Stromal cell of bone marrow (primary cell): ENCODE data around the gene ARHGAP42.

ENCODE experiments used
- DNase-seq: peaks from one replicate; pipeline ENCODE4 v3.0.0-alpha.2; 2012; ENCODE audit warnings: low read depth

Gene ARHGAP42

DNA sequence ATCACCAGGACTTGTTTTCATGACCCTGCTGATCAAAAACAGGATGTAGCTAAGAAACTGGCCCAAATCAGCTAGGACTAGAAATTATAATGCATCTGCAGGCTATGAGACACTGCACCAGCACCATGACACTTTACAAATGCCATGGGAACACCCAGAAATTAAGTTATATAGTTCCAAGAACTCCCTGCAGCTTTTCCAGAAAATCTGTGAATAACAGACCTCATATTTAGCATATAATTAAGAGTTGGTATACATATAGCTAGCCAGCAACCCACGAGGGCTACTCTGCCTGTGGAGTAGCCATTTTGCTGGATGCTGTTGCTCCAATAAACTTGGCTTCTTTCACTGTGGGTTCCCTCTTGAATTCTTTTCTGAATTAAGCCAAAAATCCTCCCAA lies 341.6 kb downstream of the ARHGAP42 start:
- DNase-seq, result no peak

DNA sequence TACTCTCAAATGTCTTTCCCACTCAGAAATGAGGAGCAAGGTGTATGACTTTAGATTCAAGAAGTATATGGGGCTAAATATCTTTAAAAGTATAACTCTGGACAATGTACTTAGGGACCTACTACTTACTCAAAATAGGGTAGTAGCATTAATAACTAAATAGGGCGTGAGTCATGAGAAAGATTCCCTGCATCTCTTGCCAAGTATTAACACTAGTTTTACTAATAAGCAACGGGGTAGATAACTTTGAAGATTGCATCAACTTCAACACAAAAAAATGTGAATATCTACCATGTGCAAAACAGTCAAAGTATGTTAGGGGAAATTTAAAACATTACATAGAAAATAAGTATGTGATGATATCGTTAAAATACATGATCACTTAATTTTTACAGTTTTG lies 342.9 kb downstream of the ARHGAP42 start:
- DNase-seq, result no peak

DNA sequence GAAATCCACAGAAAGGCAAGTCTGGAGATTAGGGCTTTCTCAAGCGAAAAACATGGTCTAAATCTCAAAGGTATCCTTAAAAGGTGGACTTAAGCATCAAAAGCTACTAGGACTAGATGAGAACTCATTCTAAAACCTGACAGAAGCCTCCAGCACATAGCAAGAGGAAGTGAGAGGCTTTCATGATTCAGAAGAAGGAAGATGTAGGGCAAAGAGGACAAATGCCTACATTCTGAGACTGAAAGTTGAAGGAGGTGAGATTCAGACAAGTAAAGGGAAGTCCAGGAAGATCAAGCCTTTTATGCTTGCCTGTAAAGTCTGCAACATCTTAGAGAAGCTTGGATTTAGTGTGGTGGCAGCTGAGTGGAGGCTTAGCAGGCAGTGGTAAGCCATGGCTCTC lies 343.6 kb downstream of the ARHGAP42 start:
- DNase-seq, result no peak

DNA sequence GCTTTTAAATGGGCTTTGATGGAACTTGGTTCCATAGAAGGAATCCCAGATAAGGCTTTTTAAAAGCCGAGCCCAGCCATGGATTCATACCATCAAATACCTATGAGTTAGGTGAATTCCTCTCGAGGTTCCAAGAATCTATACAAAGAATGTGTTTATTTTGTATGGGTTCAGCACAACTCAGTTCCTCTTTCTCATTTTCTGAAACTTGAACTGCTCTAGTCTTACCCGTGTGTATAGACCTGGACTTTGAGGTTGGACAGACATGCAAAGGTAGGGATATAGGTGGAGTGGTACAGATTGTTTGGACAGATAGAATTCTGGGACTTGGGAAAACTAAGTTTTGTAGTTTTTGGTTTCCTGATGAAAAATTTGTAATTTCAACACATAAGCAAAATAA lies 344.6 kb downstream of the ARHGAP42 start:
- DNase-seq, result no peak

DNA sequence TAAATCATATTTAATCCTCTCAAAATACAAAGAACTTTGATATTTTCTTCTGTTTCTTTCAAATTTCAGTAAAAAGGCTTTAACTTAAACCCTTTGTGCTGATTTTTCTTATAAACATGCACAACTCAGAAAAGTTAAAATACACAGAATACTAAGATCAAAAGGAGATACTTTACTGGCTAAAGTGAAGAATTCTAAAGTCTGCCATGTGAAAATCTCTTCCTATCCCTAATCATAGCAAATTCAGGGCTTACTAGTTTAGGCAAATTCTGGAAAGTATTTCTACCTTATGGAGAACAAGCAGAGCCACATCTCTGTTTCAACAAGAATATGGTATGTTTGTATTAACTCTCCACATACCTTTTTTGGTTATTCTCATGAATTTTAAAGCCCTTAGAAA lies 345.9 kb downstream of the ARHGAP42 start:
- DNase-seq, result no peak

DNA sequence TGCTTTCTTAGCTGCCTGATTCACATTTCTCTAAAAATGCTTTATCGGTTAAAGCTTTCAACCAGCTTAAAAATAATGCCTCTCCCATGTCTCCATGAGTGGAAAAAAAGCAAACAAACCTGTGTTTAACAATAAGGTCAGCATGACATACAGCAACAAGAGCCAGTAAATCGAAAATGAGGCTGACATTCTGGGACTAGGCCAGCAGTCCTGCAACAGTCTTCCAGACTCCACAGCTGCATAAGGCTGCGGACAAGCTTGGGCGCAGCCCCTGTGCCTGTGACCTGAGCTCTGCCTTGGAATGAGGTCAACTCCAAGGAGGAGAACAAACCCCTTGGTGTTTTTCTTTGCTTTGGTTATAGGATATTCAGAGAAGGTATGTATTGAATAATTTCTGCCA lies 347.0 kb downstream of the ARHGAP42 start:
- DNase-seq, result no peak

DNA sequence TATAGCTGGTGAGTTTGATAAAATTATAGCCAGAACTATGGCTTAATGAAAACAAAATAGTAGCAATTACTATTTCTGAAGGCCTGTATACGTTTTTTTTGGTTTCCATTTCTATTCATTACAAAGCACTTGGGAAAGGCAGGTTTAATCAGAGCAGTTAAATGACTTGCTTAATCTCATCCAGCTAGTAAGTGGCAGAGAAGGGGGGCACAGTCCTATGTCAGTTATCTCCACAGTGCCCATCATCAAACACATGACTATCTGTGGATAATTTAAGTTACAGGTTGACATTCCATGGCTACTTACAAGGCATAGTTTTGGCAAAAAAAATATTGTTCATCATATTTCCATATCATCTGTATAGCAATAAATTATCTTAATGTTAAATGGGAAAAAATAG lies 348.8 kb downstream of the ARHGAP42 start:
- no peak for DNase-seq
